NCI-H1092 treated with DMSO at 0.1 percent for 48 hours (cell line): ENCODE results near the gene WNT2B.

ENCODE experiments used
- DNase-seq: peaks from one replicate; lab custom pipeline; 2025; lab: John Stamatoyannopoulos, UW

Gene WNT2B

DNA sequence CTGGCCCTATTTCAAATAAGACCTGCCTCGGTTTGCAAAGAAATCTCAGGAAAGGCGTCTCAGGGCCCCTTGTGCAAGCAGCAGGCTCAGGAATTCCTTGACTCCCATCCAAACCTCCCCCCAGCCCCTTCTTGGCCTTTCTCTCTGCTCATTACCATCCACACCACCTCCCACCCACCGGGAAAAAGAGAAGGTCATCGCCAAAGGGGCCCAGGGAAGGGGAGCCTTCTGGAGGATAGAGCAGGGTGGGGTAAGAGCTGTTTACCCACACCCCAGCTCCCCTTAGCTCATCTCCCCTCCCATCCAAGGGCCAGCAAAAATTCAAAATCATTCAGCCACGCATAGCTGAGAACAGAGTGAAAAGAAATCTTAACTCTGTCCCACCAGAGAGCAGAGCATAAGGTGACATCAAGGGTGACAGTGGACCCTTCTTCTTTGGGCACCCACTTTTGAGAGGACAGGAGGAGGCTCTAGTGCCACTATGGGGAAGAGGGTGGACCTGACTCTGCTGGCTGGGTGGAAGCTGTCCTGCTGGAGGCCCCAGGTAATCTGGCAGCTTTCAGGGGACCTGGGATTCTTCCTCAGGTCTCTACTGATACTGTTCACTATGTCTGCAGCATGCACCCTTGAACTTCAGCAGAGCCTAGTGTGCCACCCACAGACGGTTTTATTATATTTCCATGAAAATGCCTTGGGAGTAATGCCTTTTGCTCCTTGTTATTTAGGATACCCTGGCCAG lies 3.9 kb upstream of the WNT2B start:
- DNase-seq = no peak

DNA sequence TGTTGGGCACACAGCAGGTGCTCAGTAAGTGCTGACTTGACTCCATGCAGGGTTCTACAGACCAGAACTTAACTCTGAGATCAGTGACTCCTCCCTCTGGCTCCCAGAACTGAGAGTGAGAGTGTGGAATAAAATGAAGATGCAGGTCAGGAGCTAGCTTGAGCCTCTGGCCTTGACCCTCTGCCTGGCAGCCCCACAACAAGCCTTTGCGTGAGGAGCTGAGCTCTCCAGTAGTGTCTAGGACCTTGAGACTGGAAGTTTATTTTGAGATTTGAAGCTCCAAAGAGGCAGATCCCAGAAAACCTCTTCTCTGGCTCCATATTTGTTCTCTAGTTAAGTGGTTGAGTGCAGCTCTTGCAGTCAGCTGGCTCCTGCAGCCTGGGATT lies 3.4 kb upstream of the WNT2B start:
- DNase-seq = no peak

DNA sequence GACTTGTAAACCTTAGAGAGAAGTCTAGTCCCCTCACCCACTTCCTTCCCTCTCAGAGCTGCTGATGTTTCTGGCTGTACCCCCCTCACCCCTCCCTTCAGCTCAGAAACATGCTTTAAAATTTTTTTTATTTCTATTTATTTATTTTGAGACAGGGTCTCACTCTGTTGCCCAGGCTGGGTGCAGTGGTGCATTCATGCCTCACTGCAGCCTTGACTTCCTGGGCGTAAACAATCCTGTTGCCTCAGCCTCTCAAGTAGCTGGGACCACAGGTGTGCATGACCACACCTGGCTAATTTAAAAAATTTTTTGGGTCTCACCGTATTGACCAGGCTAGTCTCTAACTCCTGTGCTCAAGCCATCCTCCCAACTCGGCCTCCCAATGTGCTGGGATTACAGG lies 2.9 kb upstream of the WNT2B start:
- no peak for DNase-seq

DNA sequence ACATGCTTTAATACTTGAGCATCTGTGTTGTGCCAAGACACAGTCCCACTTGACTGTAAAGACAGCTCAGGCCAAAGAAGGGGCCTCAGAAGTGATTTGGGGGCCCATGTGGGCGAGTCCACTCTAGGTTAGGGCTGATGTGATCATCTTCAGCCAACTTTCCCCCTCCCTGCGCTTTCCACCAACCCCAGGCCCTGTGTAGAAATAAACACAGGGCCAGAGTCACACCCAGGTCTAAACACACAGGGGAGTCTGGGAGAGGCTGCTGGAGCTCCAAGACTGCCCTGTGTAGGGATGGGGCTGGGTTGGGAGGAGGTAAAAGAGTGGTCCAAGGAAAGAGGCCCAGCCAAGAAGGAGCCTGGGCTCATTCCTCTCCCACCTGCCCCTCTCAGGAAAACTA lies 2.5 kb upstream of the WNT2B start:
- DNase-seq = no peak

DNA sequence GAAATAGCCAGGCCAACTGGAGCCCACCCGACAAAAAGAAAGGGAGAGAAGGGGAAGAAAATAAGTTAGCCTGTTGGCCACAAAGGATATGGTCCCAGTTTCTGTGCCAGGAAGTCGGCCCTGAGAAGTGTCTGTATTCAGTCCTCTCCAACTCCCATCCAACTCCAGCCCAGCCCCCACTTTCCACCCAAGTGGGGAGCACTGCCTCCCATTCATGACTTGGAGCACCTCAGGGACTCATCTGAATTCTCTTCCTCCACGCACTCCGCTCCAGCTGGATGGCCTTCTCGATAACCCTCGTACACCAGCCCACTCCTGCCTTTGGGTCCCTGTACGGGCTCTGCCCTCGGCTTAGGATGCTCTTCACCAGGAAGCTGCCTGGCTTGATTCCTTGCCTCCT lies 2.0 kb upstream of the WNT2B start:
- DNase-seq = no peak

DNA sequence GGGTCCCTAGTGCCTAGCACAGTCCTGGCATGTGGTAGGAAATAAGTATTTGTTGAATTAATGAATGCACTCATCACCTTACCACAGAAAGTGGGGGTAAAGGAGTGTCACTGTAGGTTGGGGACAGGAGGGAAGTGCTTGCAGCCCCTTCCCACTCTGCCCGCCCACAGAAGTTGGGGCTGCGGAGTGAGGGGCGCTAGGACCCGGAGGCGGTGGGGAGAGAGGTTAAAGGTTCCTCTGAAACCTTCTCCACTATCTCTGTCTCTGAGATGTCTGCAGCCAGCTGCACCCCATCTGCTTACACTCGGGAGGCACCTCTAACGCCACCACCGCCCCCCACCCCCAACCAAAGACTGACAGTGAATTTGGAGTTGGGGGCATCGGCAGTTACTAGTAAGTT lies 1.4 kb upstream of the WNT2B start:
- DNase-seq = no peak

DNA sequence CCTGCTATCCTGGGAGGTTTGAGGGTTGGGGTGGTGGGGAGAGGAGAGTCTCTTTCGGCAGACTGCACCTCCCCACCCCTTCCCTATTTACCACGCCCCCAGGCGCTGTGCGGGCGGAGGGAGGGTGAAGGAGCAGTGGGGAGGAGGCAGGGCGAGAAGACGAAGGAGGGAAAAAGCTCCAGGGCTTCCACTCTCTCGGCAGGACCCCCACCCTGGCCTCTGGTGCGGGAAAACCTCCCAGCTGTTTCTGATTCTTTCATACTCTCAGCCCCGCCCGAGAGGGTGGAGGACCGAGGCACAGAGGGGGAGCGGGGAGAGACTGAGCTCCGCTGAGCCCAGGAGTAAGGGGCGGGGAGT lies 866 bp upstream of the WNT2B start:
- no peak for DNase-seq

DNA sequence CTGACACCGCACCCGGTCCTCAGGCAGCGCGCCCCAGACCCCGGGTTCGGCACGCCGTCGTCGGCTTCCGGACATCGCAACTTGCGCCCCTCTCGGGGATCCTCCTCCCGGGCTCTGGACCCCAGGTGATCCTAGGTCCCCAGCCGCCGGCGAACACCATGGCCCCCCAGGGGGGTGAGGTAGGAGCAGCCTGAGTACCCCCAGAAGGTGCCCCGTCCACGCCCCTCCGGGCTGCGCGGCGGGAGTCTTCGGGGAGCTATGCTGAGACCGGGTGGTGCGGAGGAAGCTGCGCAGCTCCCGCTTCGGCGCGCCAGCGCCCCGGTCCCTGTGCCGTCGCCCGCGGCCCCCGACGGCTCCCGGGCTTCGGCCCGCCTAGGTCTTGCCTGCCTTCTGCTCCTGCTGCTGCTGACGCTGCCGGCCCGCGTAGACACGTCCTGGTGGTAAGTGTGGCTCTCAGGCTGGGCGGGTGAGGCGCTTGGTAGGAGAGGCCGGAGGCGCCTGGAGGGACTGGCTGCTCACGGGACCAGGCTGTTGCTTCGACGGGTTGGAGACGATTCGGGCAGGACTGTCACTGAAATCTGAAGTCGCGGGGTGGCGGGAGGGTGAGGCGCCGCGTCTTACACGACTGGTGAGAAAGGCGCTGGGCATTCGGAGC lies 367 bp downstream of the WNT2B start:
- no peak for DNase-seq

DNA sequence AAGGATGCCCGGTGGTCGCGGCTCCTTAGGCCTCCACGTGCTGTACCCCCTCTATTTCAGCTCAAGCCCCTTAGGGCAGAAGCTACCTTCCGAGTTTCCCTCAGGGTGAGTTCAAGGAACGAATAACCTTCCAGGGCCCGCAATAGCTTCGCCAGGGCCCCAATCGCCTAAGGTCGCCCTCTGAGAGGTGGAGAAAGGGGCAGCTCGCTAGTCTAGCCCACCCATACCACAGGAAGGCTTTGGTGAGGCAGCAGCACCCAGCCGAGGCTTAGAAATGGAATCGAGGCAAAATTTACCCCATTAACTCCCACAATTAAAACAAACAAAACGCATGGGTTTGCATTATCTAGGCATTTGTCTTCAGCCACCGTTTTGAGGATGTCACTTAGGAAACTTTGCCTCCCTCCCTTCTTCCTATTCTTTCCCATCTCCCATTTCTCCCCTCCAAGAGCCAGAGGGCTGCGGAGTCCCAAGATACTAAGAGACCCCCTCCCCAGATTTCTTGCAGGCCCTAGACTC lies 954 bp downstream of the WNT2B start:
- DNase-seq = no peak

DNA sequence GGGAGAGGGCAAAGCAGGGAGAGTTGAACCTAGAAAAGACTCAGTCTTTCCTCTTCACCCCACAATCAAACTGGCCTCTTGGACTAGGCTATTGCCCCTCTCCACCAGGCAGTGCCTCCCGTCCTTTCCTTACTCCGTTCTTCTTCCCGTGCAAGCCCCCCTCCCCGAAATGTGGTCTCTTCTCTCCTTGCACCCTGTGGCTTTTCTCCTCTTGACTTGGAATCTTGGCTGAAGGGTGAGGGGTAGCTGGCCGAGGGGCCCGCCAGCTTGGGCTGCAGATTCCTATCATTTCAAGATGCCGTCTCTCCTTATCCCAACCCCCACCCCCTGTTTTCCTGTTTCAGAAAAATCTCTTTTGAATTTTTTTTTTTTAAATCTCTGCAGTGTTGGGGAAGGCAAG lies 1.6 kb downstream of the WNT2B start:
- no peak for DNase-seq

DNA sequence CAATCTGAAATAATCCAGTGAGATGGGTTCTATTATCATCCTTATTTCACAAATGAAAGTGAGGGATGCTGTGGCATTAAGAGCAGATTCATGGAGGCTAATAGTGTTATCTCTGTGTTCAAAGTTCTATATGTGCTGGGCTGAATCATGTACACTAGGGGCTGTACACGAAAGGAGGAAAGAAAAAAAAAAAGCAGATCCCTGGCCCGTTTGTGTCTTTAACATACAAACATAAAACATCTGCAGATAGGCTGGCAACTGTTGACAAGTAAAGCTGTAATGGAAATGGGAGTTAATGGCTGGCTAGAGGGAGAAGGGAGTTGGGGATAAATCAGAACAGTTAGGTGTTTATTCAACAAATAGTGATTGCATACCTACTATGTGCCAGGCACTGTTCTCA lies 3.1 kb downstream of the WNT2B start:
- DNase-seq = no peak

DNA sequence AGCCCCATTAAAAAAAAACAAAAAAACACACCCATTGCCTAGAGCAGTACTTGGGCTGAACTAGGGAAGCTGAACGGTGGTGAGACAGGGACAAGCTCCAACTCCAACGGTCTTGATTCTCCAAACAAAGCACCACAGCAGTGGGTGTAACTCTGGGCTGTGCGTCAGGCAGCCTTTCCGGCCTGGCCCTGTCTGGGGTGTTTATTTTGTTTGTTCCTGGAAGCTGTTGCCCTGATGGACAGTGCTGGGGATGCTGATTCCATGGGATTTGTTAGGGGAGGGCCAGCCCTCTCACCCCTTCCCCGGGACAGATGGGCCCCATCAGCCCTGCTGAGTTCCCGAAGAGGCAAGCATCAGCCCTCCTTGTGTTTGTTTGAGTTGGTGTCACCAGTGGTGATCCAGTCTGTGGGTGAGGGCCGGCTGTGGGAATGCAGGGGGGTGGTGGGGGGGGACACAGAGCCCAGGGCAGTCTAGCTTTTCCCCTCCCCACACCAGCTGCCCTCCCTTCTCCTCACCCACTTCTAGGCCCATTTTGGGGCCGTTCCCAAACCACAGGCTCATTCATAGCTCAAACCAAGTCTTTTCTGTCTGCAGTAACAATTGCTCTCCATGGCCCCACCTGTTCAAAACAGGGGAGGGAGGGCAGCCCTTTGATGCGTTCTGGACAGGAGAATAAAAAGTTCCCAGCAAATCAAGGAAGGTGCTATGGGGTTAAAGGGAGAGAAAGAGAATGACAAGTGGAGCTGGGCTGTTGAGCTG lies 4.5 kb downstream of the WNT2B start:
- DNase-seq = no peak

DNA sequence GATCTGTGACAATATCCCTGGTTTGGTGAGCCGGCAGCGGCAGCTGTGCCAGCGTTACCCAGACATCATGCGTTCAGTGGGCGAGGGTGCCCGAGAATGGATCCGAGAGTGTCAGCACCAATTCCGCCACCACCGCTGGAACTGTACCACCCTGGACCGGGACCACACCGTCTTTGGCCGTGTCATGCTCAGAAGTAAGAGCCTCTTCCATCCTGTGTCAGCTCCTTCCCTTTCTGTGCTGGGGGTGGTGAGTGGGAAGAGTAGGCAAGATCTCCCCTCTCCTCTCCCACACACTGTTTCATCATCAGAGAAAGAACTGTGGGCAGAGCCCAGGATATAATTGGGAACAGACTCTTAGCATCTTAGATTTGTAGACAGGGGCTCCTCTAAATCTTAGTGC lies 6.1 kb downstream of the WNT2B start:
- DNase-seq = no peak

DNA sequence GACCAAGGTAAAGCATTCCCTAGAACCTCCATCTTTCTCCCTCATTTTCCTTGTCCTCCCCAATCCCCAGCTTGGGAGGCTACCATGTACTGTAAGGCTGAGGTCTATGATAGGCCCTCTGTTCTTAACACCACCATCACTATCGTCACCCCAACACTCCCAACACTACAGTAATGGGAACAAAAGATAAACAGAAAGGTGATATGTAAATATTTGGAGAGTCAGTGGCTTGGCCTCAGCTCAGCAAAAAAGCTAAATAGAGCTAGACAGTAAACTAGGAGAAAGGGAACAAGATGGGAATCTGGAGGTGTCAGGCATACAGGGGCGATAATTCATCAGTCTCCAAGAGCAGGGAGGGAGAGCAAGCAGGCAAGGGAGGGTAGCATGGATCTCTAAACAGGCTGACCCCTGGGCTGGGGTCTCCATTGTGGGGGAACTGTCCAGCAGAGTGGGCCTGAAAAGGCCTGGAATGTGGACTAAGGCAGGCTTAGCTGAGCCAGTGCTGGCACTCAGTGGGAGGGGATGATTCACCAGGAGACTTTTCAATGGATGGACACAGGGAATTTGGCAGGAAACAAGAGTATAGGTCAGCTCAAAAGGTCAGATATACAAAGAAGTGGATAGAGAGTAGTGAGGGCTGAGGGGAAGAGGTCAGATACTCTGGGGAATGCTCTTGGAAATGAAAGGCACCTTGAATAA lies 6.7 kb downstream of the WNT2B start:
- DNase-seq = no peak

DNA sequence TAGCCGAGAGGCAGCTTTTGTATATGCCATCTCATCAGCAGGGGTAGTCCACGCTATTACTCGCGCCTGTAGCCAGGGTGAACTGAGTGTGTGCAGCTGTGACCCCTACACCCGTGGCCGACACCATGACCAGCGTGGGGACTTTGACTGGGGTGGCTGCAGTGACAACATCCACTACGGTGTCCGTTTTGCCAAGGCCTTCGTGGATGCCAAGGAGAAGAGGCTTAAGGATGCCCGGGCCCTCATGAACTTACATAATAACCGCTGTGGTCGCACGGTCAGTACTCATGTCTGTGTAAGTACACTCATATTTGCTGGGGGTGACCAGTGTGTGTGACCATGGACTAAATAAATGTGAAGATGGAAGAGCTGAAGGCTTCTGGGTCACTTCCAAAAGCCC lies 7.4 kb downstream of the WNT2B start:
- DNase-seq = no peak

DNA sequence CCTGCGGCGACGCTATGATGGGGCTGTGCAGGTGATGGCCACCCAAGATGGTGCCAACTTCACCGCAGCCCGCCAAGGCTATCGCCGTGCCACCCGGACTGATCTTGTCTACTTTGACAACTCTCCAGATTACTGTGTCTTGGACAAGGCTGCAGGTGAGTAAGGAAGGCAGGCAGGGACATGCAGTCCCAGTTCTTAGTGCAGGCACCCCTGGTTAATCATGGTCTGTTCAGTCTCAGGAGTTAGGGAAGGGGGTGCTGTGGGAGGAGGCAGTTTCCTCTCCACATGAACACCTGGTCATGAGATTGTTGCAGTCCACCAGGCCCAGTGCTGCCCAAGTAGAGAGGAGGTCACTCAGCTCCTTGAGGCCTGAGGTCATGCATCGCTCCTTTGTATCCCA lies 8.5 kb downstream of the WNT2B start:
- DNase-seq = no peak

DNA sequence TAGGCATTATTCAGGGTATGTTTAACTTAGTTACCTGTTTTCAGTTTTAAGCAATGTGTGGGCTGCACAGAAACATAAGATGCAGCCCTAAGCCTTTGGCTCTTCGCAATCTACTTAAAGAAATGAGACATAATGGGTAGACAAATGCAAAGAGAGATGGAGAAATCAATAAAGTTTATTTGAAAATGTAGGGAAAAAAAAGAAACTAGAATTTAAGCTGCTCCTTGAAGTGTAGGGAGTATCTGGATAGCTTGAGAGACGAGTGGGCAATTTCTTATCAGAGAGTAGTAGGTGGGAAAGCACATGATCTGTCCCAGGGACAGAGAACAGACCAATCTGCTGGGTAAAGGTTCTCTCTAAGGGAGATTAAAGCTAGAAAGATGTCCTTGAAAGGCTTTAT lies 8.9 kb downstream of the WNT2B start:
- DNase-seq = no peak

DNA sequence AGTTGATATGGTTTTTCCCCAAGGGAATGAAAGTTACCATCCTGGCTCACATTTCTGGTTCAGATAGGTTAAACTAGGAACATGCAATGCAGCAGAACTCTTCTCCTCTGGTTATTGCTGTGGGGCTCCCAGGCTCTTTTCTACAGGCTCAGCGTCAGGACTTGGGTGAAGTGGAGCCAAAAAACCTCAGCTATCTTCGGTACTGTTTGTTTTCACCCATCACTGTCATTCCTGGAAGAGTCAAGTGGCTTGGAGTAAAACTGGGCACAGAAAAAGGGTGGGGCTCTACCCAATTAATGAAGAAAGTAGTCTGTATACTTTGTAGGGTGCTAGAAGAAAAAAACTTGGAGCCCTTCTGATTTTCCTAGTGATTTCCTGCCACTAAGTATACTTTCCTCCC lies 9.4 kb downstream of the WNT2B start:
- DNase-seq = no peak

DNA sequence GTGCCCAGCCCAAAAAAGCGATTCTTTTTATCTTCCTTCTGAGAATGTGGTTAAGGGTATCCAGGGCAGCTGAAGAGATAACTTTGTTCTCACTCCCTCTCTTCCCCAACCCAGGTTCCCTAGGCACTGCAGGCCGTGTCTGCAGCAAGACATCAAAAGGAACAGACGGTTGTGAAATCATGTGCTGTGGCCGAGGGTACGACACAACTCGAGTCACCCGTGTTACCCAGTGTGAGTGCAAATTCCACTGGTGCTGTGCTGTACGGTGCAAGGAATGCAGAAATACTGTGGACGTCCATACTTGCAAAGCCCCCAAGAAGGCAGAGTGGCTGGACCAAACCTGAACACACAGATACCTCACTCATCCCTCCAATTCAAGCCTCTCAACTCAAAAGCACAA lies 11.4 kb downstream of the WNT2B start:
- no peak for DNase-seq

DNA sequence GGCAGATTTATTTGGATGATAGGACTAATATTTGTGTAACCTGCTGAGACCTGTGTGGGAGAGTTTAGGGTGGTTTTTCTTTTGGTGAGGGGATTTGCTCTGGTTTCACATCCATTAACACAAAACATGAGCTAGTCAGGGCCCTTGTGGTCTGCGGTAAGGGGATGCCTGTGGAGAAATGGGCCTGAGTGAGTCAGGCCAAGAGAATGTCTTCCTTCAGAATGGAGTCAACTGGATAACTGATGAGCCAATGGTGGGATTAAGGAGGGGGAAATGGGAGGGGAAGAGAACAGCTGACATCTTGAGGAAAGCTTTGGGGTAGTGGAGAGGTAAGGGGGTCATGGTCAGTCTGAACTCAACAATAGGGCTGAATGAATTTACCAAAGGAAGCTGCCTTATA lies 13.9 kb downstream of the WNT2B start:
- no peak for DNase-seq

DNA sequence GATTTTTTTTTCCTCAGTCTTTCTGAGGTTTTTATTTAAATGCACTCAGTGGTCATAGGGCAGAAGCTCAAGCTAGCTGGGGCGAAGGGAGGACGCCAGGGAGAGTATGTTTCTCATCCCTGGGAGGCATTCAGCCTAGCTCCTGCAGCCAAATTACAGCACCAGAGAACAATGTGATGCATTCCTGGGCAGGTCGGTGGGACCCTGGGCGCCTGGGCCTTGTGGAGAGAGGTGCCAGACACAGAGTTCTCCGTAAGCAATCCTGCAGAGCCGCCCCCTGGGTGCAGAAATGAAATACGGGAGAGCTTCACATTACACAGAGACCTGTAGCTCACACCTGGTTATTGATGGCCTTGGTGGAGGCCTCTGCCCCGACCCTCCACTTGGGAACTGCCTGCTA lies 15.5 kb downstream of the WNT2B start:
- no peak for DNase-seq

DNA sequence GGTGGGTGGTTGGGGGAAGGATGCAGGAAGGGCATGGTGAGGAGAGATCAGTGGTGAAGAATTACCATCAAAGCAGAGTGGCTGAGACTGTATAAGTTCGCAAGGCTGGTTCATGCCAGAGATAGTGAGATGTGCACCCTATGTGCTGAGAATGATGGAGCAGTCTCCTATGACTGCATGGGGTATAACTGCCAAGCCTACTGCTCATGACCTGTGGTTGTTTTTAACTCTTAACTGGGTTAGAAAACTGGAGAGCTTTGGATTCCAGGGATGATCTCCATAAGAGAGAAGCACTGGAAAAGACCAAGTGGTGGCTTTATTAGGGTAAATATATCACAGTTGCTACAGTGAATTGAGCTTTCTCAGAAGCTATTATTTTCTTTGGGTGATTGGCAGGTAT lies 16.2 kb downstream of the WNT2B start:
- no peak for DNase-seq
